Progenitor cell of endocrine pancreas (in vitro differentiated cells): ENCODE measurements around the gene RASA3. TPM values are rescaled to one million over a fixed set of nuclear protein-coding genes. Genes with fewer than 3 reads are reported as not detected.

Source experiments
- DNase-seq: peaks from one replicate; pipeline ENCODE4 v3.0.0; 2021; ENCODE audit warnings: low spot score; ENCODE audit not compliant: unreplicated experiment
- H3K27ac Mint-ChIP-seq: 2 replicates; pipeline ENCODE4 v1.8.0; 2021; ENCODE audit warnings: mild to moderate bottlenecking, moderate library complexity, mixed read lengths
- H3K27me3 Mint-ChIP-seq: 2 replicates; pipeline ENCODE4 v1.8.0; 2021; ENCODE audit warnings: mixed read lengths
- H3K36me3 Mint-ChIP-seq: 2 replicates; pipeline ENCODE4 v1.8.0; 2022; ENCODE audit warnings: mixed read lengths; ENCODE audit not compliant: insufficient read depth
- H3K4me1 Mint-ChIP-seq: 2 replicates; pipeline ENCODE4 v1.8.0; 2021; ENCODE audit warnings: low read depth, mixed read lengths
- H3K4me3 Mint-ChIP-seq: 2 replicates; pipeline ENCODE4 v1.8.0; 2021; ENCODE audit warnings: low read depth, mild to moderate bottlenecking, moderate library complexity, mixed read lengths
- H3K9me3 Mint-ChIP-seq: 2 replicates; pipeline ENCODE4 v1.8.0; 2021; ENCODE audit warnings: low read depth, mixed read lengths
- CTCF ChIP-seq: fragments of 200-600 bp; sonication (generic); IDR thresholded peaks from one replicate; pipeline ENCODE4 v1.5.0; 2021; ENCODE audit warnings: antibody characterized with exemption, mild to moderate bottlenecking; ENCODE audit not compliant: unreplicated experiment
- total RNA-seq: library from RNA; stranded (reverse); gene quantifications from 2 replicates; pipeline ENCODE4 v1.2.1, GENCODE V29; 2021

The RASA3 gene
- total RNA-seq, 1 donor from 2014 or later: 6.3 TPM

GRCh38 chr13:114145256-114145655 is 12.8 kb upstream of the RASA3 start:
- no peak for TF ChIP-seq CTCF
- Mint-ChIP-seq H3K4me1 (no peaks in the 10 kb centered on the region), H3K27ac (no peak overlapping the region), H3K36me3 (no peaks in the 10 kb centered on the region), H3K4me3 (no peak overlapping the region), H3K9me3 (no peaks in the 10 kb centered on the region), H3K27me3 (peaks cover 22% of the 10 kb centered on the region)
- no peak for DNase-seq

- TF ChIP-seq CTCF: no peak
- Mint-ChIP-seq H3K9me3 (no peaks in the 10 kb centered on the region), H3K4me3 (no peak overlapping the region), H3K27ac (no peak overlapping the region), H3K27me3 (peaks cover 22% of the 10 kb centered on the region), H3K4me1 (no peaks in the 10 kb centered on the region), H3K36me3 (no peaks in the 10 kb centered on the region)
- DNase-seq: no peak
These were observed 12.3 kb upstream of the RASA3 start for GRCh38 chr13:114144606-114145244.

- TF ChIP-seq CTCF: peak; percentile 60
- H3K4me3 Mint-ChIP-seq: no peak overlapping the region
- no peak overlapping the region for H3K27ac Mint-ChIP-seq
- H3K9me3 Mint-ChIP-seq: no peaks in the 10 kb centered on the region
- DNase-seq: no peak
- H3K36me3 Mint-ChIP-seq: no peaks in the 10 kb centered on the region
- no peaks in the 10 kb centered on the region for H3K4me1 Mint-ChIP-seq
- peaks cover 20% of the 10 kb centered on the region for H3K27me3 Mint-ChIP-seq
These were observed 11.6 kb upstream of the RASA3 start for GRCh38 chr13:114143806-114144605.

GRCh38 chr13:114142640-114143490 is 10.4 kb upstream of the RASA3 start:
- TF ChIP-seq CTCF: no peak
- Mint-ChIP-seq H3K36me3 (no peaks in the 10 kb centered on the region), H3K4me1 (no peaks in the 10 kb centered on the region), H3K27me3 (peaks cover 14% of the 10 kb centered on the region), H3K4me3 (no peak overlapping the region), H3K9me3 (no peaks in the 10 kb centered on the region), H3K27ac (no peak overlapping the region)
- DNase-seq: no peak

GRCh38 chr13:114142137-114142550 is 9.7 kb upstream of the RASA3 start:
- TF ChIP-seq CTCF: no peak
- no peak overlapping the region for H3K4me3 Mint-ChIP-seq
- no peak overlapping the region for H3K27ac Mint-ChIP-seq
- no peak for DNase-seq
- H3K4me1 Mint-ChIP-seq: no peaks in the 10 kb centered on the region
- peaks cover 14% of the 10 kb centered on the region for H3K27me3 Mint-ChIP-seq
- no peaks in the 10 kb centered on the region for H3K9me3 Mint-ChIP-seq
- H3K36me3 Mint-ChIP-seq: no peaks in the 10 kb centered on the region
